ENCODE measurements around the gene CASP4.

The CASP4 gene

GRCh38 chr11:104893876-104894275 is 74.5 kb downstream of the CASP4 start:
- DNase-seq (ENCODE audit: low read depth in 3 of 3, low spot score in 1 of 3) = no peak

Measured in stimulated activated CD4-positive, alpha-beta T cell treated with anti-CD3 and anti-CD28 coated beads, TNF-alpha, amount 100 ng/mL, for 1 hour (primary cell).